GM10266 (cell line): ENCODE results near the gene RHOB.
"Not testable (repeated sequence)": the region's sequence is repeated elsewhere in the genome, so short reads cannot be mapped to it uniquely, and the experiment has no call there.

Source experiments
- DNase-seq: peaks from one replicate; pipeline ENCODE4 v3.0.0; 2012; ENCODE audit errors: extremely low spot score
- CTCF ChIP-seq: IDR thresholded peaks from 2 replicates; pipeline ENCODE4 v1.5.1; 2012; ENCODE audit warnings: mild to moderate bottlenecking, low read depth; ENCODE audit not compliant: control insufficient read depth, insufficient read depth; ENCODE audit errors: missing control alignments

The RHOB gene

GRCh38 chr2:20491739-20492531 lies 45.1 kb downstream of the RHOB start:
- DNase-seq: no peak
- no peak for TF ChIP-seq CTCF

DNA sequence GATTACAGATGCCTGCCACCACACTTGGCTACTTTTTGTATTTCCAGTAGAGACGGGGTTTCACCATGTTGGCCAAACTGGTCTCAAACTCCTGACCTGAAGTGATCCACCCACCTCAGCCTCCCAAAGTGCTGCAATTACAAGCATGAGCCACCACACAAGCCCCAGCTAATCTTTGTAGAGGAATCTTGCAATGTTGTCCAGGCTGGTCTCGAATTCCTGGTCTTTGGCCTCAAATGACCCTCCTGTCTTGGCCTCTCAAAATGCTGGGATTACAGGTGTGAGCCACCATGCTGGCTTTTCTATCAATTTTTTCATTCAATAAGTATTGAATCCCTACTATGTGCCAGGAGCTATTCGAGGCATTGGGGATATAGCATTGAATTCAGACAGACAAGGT lies 46.2 kb downstream of the RHOB start:
- not testable (repeated sequence) for DNase-seq

GRCh38 chr2:20494241-20494640 lies 47.4 kb downstream of the RHOB start:
- no peak for DNase-seq
- TF ChIP-seq CTCF: no peak

DNA sequence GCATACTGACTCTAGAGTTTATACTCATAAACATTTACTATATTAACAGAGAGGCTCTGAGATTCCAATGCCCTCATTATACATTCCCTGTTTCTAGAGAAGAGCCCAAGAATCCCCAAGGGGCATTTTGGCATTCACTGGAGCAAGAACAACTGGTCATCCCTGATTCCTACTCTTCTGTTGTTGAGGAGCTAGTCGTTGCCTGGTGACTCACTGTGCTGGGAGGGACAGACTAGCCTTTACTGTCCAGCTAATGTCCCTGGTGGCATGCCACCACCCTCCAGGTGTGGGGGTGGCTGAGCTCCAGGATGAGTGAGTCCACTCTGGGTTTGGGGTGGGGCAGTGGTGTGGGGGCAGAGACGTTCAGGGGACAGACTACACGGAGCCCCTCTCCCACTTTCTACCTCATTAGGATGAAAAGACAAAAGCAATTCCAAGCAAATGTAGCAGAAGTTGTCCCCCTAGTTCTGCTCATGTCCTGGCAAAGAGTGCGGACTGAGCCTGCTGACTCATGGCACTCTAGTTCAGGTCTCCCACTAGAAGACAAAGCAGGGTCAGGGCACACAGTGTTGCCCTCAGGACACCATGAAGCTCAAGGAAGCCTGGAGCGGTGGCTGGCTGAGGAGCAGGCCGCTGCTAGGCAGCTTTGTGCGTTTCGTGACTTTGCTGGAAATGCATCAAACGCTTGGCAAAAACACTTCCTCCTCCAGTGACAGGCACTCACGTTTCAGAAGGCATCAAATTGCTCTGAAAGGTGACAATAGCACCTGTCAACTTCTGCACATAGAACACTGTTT lies 49.4 kb downstream of the RHOB start:
- no peak for TF ChIP-seq CTCF
- no peak for DNase-seq

DNA sequence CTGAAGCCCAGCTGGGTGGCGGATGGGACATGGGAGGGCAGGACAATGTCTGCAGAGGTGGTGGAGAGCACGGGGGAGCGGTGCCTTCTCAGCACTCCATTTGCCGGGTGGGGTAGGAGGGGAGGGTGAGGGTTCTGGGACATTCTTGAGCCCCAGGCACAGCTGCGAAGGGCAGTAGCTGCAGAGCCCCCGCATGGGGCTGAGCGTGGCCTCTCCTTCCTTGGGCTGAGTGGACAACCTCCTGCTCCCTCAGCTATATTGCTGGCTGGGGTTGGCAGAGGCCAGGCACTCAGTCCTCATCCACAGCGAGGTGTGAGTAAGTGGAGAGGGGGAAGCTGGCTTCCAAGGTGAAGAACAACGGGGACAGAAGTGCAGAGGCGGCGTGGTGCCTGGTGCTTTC lies 50.1 kb downstream of the RHOB start:
- DNase-seq: no peak
- TF ChIP-seq CTCF: no peak
